ENCODE data around the gene SLC4A4.

The SLC4A4 gene

DNA sequence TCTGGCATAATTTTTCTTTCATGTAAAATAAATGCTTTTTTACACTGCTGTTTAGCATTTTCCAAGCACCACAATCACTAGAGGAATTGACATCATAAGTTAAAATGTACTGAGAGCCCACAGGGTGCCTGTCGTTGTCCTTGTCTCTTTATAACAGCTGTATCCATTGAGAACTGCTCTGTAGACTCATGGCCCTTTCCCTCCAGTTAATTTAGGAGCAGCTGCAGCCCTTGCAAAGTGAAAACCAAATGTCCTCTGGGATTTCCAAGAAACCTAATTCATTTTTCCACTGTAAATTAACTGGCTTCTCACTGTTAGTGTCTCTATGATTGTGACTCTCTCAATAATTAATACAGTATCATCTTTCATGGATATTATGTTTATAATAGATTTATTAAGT, 185.9 kb downstream of the SLC4A4 start:
- Histone ChIP-seq H3K27ac (ENCODE audit: low read depth, low read length) (no peak overlapping the region), H3K4me2 (ENCODE audit: low read length) (no peak overlapping the region), H3K27me3 (ENCODE audit: control insufficient read depth, low read length) (no peaks in the 10 kb centered on the region), H3K9me2 (replicated peaks; ENCODE audit: control insufficient read depth, low read length) (no peaks in the 10 kb centered on the region), H3K79me2 (ENCODE audit: control insufficient read depth, low read length) (no peaks in the 10 kb centered on the region), H3K4me3 (ENCODE audit: low read length) (no peak overlapping the region), H3K36me3 (ENCODE audit: control insufficient read depth, low read length) (no peaks in the 10 kb centered on the region), H3K4me1 (ENCODE audit: control insufficient read depth, low read length) (no peaks in the 10 kb centered on the region), H4K20me1 (ENCODE audit: control insufficient read depth, insufficient read depth, low read depth, low read length) (no peaks in the 10 kb centered on the region), H3K9me3 (ENCODE audit: control insufficient read depth, insufficient read depth, low read length) (no peaks in the 10 kb centered on the region), H3F3A (ENCODE audit: control insufficient read depth, insufficient read depth) (no peaks in the 10 kb centered on the region)
- no peak for TF ChIP-seq EZH2phosphoT487 (IDR thresholded peaks at IDR 0.05; ENCODE audit: borderline replicate concordance, low read length)
- TF ChIP-seq, protein P1, sequence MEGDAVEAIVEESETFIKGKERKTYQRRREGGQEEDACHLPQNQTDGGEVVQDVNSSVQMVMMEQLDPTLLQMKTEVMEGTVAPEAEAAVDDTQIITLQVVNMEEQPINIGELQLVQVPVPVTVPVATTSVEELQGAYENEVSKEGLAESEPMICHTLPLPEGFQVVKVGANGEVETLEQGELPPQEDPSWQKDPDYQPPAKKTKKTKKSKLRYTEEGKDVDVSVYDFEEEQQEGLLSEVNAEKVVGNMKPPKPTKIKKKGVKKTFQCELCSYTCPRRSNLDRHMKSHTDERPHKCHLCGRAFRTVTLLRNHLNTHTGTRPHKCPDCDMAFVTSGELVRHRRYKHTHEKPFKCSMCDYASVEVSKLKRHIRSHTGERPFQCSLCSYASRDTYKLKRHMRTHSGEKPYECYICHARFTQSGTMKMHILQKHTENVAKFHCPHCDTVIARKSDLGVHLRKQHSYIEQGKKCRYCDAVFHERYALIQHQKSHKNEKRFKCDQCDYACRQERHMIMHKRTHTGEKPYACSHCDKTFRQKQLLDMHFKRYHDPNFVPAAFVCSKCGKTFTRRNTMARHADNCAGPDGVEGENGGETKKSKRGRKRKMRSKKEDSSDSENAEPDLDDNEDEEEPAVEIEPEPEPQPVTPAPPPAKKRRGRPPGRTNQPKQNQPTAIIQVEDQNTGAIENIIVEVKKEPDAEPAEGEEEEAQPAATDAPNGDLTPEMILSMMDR (IDR thresholded peaks at IDR 0.05; ENCODE audit: low read depth, low read length, poor library complexity, severe bottlenecking): no peak

DNA sequence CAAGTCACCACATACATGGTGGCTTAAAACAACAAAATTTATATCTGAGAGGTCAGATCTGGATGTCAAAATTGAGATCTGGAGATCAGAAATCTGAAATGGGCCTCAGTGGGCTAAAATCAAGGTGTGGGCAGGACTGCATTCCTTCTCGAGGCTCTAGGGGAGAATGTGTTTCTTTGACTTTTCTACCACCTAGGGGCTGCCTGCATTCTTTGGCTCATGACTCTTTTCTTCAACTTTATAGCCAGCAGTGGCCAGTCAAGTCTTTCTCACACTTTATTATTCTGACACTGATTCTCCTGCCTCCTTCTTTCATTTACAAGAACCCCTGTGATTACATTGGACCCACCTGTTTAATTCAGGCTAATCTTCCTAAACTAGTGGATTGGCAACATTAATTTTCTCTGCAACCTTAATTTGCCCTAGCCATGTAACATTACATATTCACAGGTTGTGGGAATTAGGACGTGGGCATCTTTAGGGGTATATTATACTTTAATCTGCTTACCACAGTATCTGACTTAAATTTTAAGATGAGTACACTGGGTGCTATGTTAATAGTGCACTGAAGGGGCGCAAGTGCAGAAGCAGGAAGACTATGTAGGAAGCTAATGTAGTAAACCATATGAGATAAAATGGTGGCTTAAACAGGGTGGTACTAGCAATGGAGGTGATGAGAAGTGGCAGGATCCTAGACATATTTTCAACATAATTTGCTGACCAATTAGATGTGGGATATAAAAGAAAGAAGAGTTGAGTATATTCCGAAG, 188.0 kb downstream of the SLC4A4 start:
- no peak overlapping the region for H3K27ac ChIP-seq (ENCODE audit: low read depth, low read length)
- no peak overlapping the region for H3K4me2 ChIP-seq (ENCODE audit: low read length)
- H3K9me2 ChIP-seq (replicated peaks; ENCODE audit: control insufficient read depth, low read length): no peaks in the 10 kb centered on the region

DNA sequence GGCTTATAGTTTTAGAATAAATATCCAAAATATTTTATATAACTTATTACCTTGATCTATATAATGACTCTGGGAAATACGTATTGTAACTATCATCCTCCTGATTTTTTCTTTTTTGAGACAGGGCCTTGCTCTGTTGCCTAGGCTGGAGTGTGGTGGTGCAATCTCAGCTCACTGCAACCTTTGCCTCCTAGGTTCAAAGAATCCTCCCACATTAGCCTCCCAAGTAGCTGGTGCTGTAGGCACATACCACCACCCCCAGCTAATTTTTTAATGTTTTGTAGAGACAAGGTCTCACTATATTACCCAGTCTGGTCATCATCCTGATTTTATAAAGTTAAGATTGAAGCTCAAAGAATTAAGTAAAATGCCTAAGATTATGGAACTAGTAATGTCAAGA, 193.6 kb downstream of the SLC4A4 start:
- Histone ChIP-seq H3K4me2 (ENCODE audit: low read length) (no peak overlapping the region), H3K36me3 (ENCODE audit: control insufficient read depth, low read length) (no peaks in the 10 kb centered on the region), H3K9me3 (ENCODE audit: control insufficient read depth, insufficient read depth, low read length) (no peaks in the 10 kb centered on the region), H3K4me3 (ENCODE audit: low read length) (no peak overlapping the region), H3K4me1 (ENCODE audit: control insufficient read depth, low read length) (no peaks in the 10 kb centered on the region), H3K27ac (ENCODE audit: low read depth, low read length) (no peak overlapping the region), H3K27me3 (ENCODE audit: control insufficient read depth, low read length) (no peaks in the 10 kb centered on the region), H4K20me1 (ENCODE audit: control insufficient read depth, insufficient read depth, low read depth, low read length) (no peaks in the 10 kb centered on the region), H3K79me2 (ENCODE audit: control insufficient read depth, low read length) (no peaks in the 10 kb centered on the region), H3K9me2 (replicated peaks; ENCODE audit: control insufficient read depth, low read length) (no peaks in the 10 kb centered on the region), H3F3A (ENCODE audit: control insufficient read depth, insufficient read depth) (no peaks in the 10 kb centered on the region)
- TF ChIP-seq EZH2phosphoT487 (IDR thresholded peaks at IDR 0.05; ENCODE audit: borderline replicate concordance, low read length): no peak
- TF ChIP-seq, protein P1 (IDR thresholded peaks at IDR 0.05; ENCODE audit: low read depth, low read length, poor library complexity, severe bottlenecking): no peak

More for the DNA sequence above, 188.0 kb downstream of the SLC4A4 start:
- no peaks in the 10 kb centered on the region for H3K79me2 ChIP-seq (ENCODE audit: control insufficient read depth, low read length)
- no peaks in the 10 kb centered on the region for H3K36me3 ChIP-seq (ENCODE audit: control insufficient read depth, low read length)
- H3K4me3 ChIP-seq (ENCODE audit: low read length): no peak overlapping the region
- no peaks in the 10 kb centered on the region for H3F3A ChIP-seq (ENCODE audit: control insufficient read depth, insufficient read depth)
- H4K20me1 ChIP-seq (ENCODE audit: control insufficient read depth, insufficient read depth, low read depth, low read length): no peaks in the 10 kb centered on the region
- H3K27me3 ChIP-seq (ENCODE audit: control insufficient read depth, low read length): no peaks in the 10 kb centered on the region
- no peaks in the 10 kb centered on the region for H3K4me1 ChIP-seq (ENCODE audit: control insufficient read depth, low read length)
- H3K9me3 ChIP-seq (ENCODE audit: control insufficient read depth, insufficient read depth, low read length): no peaks in the 10 kb centered on the region
- no peak for TF ChIP-seq EZH2phosphoT487 (IDR thresholded peaks at IDR 0.05; ENCODE audit: borderline replicate concordance, low read length)
- TF ChIP-seq, protein P1 (IDR thresholded peaks at IDR 0.05; ENCODE audit: low read depth, low read length, poor library complexity, severe bottlenecking): peak; percentile 43
